ENCODE measurements around the gene TINAG. TPM values are rescaled to one million over a fixed set of nuclear protein-coding genes. Genes with fewer than 3 reads are reported as not detected.

The TINAG gene
- total RNA-seq, 2 experiments from 2014 or later = not detected

DNA sequence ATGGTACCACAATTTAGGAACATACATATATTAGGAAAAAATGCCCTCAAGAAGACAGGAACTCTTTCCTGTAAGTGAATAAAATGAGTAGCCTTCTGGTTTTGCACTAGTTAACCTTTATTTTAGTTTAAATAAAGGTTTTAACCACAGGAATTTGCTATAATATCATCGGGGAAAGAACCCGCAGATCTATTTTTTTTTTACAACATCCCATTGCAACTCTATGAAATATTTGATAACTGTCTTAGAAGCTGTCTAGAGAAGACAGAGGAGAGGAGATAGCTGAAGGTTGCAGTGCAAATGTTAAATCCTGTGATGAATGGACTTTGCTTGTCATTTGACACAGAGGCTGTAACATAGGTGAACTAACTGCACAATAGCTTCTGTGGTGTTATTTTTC is 69.5 kb downstream of the TINAG start:
- intact Hi-C loops (cut with DNase I, micrococcal nuclease) = no loop called here
- CTCF ChIA-PET = no interaction called here
- POLR2A ChIA-PET = no interaction called here
- no peaks in the 10 kb centered on the region for H3K4me1 Mint-ChIP-seq (ENCODE audit: low read depth)
- no peak overlapping the region for H3K27ac Mint-ChIP-seq
- DNase-seq = no peak
- Histone ChIP-seq H3K36me3 (ENCODE audit: insufficient read depth, low read length) (no peaks in the 10 kb centered on the region), H3K27me3 (ENCODE audit: control insufficient read depth in 1 of 2, insufficient read depth in 2 of 2, low read length in 2 of 2) (no peaks in the 10 kb centered on the region), H3K4me3 (ENCODE audit: low read length) (no peak overlapping the region), H3K4me1 (ENCODE audit: insufficient read depth, low read length) (no peaks in the 10 kb centered on the region), H3K27ac (ENCODE audit: low read depth in 1 of 2, low read length in 2 of 2) (no peak overlapping the region), H3K9me3 (ENCODE audit: control insufficient read depth in 1 of 2, insufficient read depth in 1 of 2, low read length in 2 of 2) (no peaks in the 10 kb centered on the region)
- H3K27me3 Mint-ChIP-seq = no peaks in the 10 kb centered on the region
- TF ChIP-seq, protein P1, sequence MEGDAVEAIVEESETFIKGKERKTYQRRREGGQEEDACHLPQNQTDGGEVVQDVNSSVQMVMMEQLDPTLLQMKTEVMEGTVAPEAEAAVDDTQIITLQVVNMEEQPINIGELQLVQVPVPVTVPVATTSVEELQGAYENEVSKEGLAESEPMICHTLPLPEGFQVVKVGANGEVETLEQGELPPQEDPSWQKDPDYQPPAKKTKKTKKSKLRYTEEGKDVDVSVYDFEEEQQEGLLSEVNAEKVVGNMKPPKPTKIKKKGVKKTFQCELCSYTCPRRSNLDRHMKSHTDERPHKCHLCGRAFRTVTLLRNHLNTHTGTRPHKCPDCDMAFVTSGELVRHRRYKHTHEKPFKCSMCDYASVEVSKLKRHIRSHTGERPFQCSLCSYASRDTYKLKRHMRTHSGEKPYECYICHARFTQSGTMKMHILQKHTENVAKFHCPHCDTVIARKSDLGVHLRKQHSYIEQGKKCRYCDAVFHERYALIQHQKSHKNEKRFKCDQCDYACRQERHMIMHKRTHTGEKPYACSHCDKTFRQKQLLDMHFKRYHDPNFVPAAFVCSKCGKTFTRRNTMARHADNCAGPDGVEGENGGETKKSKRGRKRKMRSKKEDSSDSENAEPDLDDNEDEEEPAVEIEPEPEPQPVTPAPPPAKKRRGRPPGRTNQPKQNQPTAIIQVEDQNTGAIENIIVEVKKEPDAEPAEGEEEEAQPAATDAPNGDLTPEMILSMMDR (IDR thresholded peaks at IDR 0.05) = no peak
- H3K36me3 Mint-ChIP-seq (ENCODE audit: low read depth) = no peaks in the 10 kb centered on the region
- peaks cover 6% of the 10 kb centered on the region for H3K9me3 Mint-ChIP-seq
- ATAC-seq (ENCODE audit: poor library complexity) = no peak
- no peak overlapping the region for H3K4me3 Mint-ChIP-seq

DNA sequence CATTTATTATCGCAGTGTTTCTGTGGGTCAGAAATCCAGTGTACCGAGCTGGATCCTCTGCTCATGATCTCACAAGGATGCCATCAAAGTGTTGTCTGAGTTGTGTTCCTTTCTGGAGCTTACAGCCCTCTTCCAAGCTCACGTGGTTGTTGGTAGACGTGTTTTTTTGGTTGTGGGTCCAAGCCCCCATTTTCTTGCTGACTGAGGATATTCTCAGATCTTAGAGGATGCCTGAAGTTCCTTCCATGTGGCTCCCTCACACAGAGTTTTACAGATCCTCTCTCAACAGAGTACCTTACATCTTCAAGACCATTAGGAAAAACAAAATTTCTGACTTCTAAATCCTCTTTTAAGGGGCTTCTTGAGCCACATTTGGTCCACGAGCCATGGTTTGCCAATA is 78.1 kb downstream of the TINAG start:
- no peak overlapping the region for H3K27ac ChIP-seq (ENCODE audit: low read depth in 1 of 2, low read length in 2 of 2)
- H3K4me3 ChIP-seq (ENCODE audit: low read length) = no peak overlapping the region
- ChIA-PET POLR2A (no interaction called here), CTCF (no interaction called here)
- no peaks in the 10 kb centered on the region for H3K4me1 ChIP-seq (ENCODE audit: insufficient read depth, low read length)
- H3K9me3 ChIP-seq (ENCODE audit: control insufficient read depth in 1 of 2, insufficient read depth in 1 of 2, low read length in 2 of 2) = no peaks in the 10 kb centered on the region
- no peak overlapping the region for H3K27ac Mint-ChIP-seq
- H3K27me3 ChIP-seq (ENCODE audit: control insufficient read depth in 1 of 2, insufficient read depth in 2 of 2, low read length in 2 of 2) = no peaks in the 10 kb centered on the region
- no peaks in the 10 kb centered on the region for H3K4me1 Mint-ChIP-seq (ENCODE audit: low read depth)
- H3K36me3 Mint-ChIP-seq (ENCODE audit: low read depth) = no peaks in the 10 kb centered on the region
- ATAC-seq (ENCODE audit: poor library complexity) (no peak), DNase-seq (no peak)
- H3K36me3 ChIP-seq (ENCODE audit: insufficient read depth, low read length) = no peaks in the 10 kb centered on the region
- TF ChIP-seq, protein P1 (IDR thresholded peaks at IDR 0.05) = no peak
- intact Hi-C loops (cut with DNase I, micrococcal nuclease) = no loop called here
- H3K9me3 Mint-ChIP-seq = peaks cover 4% of the 10 kb centered on the region
- H3K4me3 Mint-ChIP-seq = no peak overlapping the region
- no peaks in the 10 kb centered on the region for H3K27me3 Mint-ChIP-seq

DNA sequence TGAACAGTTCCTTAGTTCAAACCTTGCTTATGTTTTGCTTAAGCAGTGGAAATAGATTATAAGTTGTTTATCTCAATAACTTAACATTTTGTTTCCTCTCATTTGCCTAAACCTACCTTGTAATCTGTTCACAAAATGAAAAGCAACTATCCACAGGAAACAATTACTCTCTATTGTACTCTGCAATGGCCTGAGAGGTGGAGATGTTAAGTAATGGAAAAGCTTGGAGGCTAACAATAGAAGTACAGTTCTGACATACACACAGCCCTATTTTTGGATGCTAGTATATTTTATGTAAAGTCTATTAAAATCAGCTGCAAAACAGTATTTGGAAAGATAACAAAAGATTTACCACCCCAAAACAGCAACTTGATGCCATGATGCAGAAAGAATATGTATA is 82.1 kb downstream of the TINAG start:
- no peak overlapping the region for H3K27ac ChIP-seq (ENCODE audit: low read depth in 1 of 2, low read length in 2 of 2)
- no peaks in the 10 kb centered on the region for H3K36me3 ChIP-seq (ENCODE audit: insufficient read depth, low read length)
- ChIA-PET POLR2A (no interaction called here), CTCF (no interaction called here)
- no peaks in the 10 kb centered on the region for H3K27me3 ChIP-seq (ENCODE audit: control insufficient read depth in 1 of 2, insufficient read depth in 2 of 2, low read length in 2 of 2)
- H3K4me3 ChIP-seq (ENCODE audit: low read length) = no peak overlapping the region
- ATAC-seq (ENCODE audit: poor library complexity) = no peak
- intact Hi-C loops (cut with DNase I, micrococcal nuclease) = no loop called here
- peaks cover 5% of the 10 kb centered on the region for H3K9me3 Mint-ChIP-seq
- no peak overlapping the region for H3K27ac Mint-ChIP-seq
- no peaks in the 10 kb centered on the region for H3K9me3 ChIP-seq (ENCODE audit: control insufficient read depth in 1 of 2, insufficient read depth in 1 of 2, low read length in 2 of 2)
- TF ChIP-seq, protein P1 (IDR thresholded peaks at IDR 0.05) = no peak
- H3K27me3 Mint-ChIP-seq = no peaks in the 10 kb centered on the region
- H3K4me1 Mint-ChIP-seq (ENCODE audit: low read depth) = no peaks in the 10 kb centered on the region
- H3K4me1 ChIP-seq (ENCODE audit: insufficient read depth, low read length) = no peaks in the 10 kb centered on the region
- no peak for DNase-seq
- no peak overlapping the region for H3K4me3 Mint-ChIP-seq
- H3K36me3 Mint-ChIP-seq (ENCODE audit: low read depth) = no peaks in the 10 kb centered on the region
